NB4 (cell line): ENCODE results near the gene HELZ.

Source experiments
- POLR2A ChIP-seq: IDR thresholded peaks from 2 replicates; pipeline ENCODE4 v1.6.1; 2011; ENCODE audit warnings: mild to moderate bottlenecking; ENCODE audit not compliant: insufficient read length; ENCODE audit errors: extremely low read depth
- TF ChIP-seq, protein P1 (sequence below): IDR thresholded peaks from one replicate; pipeline ENCODE4 v1.5.1; 2012; ENCODE audit warnings: low read depth, low read length

DNA sequence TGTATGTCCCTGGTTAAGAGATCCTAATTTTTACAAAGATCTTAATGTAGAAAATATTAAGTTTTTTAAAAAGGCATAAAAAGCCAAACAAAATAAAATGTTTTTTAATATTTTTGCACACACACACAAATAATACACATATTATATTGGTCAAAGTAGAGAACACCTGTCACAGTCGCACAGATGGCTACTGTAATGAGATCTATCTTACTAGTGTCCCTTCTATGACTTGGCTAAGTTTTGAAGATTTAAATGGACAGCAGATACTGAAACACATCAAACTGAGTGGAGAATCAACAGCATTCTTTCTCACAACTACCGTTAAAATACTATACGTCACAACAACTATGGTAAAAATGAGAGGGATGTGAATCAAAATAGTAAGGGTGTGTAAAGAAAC lies 83.4 kb downstream of the HELZ start:
- no peak for TF ChIP-seq POLR2A
- TF ChIP-seq, protein P1, sequence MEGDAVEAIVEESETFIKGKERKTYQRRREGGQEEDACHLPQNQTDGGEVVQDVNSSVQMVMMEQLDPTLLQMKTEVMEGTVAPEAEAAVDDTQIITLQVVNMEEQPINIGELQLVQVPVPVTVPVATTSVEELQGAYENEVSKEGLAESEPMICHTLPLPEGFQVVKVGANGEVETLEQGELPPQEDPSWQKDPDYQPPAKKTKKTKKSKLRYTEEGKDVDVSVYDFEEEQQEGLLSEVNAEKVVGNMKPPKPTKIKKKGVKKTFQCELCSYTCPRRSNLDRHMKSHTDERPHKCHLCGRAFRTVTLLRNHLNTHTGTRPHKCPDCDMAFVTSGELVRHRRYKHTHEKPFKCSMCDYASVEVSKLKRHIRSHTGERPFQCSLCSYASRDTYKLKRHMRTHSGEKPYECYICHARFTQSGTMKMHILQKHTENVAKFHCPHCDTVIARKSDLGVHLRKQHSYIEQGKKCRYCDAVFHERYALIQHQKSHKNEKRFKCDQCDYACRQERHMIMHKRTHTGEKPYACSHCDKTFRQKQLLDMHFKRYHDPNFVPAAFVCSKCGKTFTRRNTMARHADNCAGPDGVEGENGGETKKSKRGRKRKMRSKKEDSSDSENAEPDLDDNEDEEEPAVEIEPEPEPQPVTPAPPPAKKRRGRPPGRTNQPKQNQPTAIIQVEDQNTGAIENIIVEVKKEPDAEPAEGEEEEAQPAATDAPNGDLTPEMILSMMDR, result no peak
